Urothelium cell line (cell line): ENCODE data around the gene VSIG10L2.
"Not testable (repeated sequence)": the region's sequence is repeated elsewhere in the genome, so short reads cannot be mapped to it uniquely, and the experiment has no call there.

Experiments used
- DNase-seq: peaks from one replicate; pipeline ENCODE4 v3.0.0; 2011; ENCODE audit warnings: low spot score, mixed read lengths
- FAIRE-seq: peaks from 2 replicates; lab custom pipeline; 2011; peaks lifted over from hg19 to GRCh38; lab: Jason Lieb, UNC

VSIG10L2 gene

DNA sequence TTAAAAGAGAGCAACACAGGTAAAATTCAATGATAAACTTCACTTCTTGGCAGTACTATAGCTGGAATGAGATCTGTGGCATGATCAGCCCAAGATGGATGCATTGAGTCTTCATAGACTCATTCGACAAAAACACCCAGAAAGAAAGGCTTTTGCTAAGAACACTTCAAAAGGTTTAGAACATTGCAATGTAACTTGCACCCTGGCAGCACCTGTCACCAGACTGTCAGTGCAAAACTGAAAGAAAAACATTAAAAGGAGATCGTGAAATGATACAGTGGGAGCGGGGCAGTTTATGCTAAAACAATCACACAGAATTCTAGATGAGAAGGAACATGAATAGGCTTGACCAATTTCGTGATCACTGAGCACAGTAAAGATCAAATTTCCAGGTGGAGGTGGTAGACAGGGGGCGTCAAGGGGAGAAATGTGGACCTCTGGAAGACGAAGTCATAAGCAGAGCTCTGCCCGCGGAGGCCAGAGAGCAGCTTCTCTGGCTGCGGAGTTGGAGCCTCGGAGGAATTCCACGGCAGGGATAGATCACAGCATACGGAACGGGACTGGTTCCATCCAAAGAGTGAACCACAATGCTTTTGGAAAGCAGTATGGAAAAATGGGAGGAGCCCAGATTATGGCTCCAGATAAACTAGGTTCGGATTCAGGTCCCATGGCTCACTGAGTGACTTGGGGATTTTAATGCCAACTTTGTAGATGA, 11.9 kb downstream of the VSIG10L2 start:
- no peak for FAIRE-seq
- no peak for DNase-seq

DNA sequence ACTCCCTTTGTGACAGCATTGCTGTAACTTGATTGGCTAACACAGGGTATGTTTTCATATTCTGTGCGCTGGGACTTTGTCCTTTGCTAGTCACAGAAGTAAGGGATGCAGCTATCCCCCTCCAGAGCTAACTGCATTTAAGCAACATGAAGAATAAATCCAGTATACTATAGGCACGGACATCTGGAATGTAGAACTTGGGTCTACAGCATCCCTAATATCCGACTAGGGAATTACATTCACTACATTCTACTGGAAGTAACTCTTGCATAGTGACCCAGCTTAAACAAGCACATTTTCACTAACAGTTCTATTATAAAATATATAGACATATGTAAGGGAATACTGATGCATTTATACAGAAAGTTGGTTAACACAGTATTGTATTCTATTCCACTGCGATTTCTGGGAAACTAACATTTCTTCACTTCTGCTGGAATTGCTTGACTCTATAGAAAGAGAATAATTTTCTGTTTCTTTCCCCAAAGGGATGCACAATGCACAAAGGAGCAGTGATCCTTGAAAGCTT, 13.1 kb downstream of the VSIG10L2 start:
- no peak for DNase-seq
- FAIRE-seq = no peak

DNA sequence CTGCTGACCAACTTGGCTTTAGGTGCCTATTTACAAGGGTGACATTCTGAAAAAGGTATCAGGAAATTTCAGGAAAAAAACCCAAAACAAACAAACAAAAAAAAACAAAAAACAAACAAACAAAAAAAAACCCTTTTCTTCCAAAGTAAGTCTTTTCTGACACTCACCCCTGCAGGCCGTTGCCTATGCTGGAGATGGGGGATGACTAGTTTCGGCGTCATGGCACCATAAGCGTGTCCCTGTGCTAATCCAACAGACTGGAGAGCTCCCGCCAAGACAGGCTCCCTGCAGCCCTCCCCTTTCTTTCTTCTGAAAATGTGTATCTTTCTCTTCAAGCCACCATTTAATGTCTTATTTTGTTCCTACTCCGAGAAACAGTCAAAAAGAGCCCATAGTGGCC, 13.7 kb downstream of the VSIG10L2 start:
- DNase-seq (no peak), FAIRE-seq (no peak)

DNA sequence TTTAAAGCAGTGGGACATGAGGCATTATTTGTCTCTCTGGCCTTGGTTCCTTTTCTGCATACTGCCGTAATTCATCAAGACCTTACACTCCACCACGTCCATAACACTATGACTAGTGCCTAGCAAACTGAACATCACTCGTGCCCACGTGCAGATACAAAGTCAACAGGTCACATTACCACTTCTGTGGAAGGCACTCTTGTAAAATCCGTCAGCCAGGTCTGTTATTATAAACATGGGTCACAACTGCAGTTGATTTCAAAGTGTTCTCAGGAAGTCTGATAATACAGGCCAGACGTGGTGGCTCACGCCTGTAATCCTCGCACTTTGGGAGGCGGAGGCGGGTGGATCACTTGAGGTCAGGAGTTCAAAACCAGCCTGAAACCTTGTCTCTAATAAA, 14.1 kb downstream of the VSIG10L2 start:
- DNase-seq = no peak
- FAIRE-seq = no peak

DNA sequence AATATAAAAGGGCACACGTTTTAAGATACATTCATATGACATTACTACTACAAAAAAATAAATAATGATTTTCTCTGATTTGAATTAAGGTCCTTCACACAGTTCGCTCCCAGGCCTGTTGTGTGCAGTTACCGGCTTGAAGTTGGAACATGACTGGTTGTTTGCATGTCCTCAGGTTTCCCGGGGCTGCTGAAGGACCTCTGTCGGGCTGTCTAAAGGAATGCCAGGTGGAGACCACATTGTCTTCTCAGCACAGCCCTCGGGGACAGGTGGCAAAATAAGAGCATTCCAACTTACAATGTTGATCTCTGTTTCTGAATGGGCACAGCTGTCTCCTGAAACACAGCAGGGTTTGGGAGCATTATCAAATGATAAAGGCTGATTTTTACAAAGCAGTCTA, 14.9 kb downstream of the VSIG10L2 start:
- FAIRE-seq = no peak
- DNase-seq = no peak

DNA sequence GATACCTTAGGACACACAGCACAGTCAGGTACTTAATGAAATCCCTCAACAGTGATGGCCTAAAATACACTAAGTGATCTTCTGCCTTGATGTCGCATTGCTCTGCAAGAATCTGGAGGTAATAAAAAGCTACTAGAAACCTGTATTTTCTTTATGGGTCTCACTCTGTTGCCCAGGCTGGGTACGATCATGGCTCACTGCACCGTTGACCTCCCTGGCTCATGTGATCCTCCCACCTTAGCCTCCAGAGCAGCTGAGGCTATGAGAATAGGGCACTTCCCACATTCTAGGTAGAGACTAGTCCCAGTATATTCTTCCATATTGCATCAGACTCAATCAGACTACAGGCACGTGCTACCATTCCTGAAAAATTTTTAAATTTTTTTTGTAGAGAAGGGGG, 21.7 kb downstream of the VSIG10L2 start:
- FAIRE-seq (no peak), DNase-seq (no peak)

DNA sequence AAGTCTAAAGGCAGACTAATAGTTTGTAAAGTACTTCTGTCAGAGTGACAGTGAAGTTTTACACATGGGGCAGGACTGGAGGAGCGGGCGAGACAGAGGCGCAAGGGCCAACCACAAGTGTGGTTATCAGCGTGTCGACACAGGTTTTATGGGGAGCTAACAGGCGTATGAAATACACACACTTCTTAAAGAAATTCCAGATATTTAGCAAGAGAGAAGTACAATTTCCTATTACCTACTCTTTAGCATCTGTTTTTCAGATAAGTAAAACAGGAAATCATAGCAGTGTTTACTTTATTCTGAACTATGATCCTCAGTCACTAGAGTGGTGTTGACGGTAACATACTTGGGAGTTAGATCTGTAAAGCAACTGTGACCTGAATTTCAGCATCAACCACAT, 22.5 kb downstream of the VSIG10L2 start:
- no peak for DNase-seq
- FAIRE-seq = no peak

DNA sequence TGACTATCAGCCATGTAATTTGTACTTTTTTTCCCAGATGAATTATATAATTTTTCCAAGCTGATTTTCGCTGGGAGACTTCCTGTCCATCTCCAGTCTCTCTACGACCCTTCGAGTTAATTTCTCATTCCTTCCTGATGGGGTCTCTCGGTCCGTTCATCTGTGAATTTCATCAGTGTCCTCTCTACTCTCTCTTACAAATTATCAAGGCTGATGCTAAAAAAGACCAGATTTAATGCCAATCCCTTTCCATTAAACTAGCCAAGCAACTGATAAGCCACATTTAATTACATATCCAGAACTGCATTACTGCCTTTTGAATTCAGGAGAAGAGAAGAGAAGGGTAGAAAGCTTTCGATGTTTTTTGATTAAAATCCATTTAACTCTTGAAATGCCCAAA, 25.8 kb downstream of the VSIG10L2 start:
- DNase-seq (no peak), FAIRE-seq (no peak)

DNA sequence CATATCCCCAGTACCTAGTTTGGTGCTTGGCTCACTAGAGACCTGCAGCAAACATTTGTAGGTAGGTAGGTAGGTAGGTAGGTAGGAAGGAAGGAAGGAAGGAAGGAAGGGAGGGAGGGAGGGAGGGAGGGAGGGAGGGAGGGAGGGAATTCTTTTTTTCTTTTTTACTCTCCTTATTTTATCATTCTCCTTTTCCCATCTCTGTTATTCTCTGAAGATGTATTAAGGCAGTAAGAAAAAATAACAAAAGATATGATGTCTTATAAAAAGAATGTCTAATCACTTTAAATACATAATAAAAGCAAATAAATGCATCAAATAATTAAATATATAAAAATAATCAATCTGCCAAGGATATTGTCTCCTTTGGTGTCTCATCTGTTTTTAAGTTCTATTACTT, 28.4 kb downstream of the VSIG10L2 start:
- no peak for FAIRE-seq
- DNase-seq = no peak

DNA sequence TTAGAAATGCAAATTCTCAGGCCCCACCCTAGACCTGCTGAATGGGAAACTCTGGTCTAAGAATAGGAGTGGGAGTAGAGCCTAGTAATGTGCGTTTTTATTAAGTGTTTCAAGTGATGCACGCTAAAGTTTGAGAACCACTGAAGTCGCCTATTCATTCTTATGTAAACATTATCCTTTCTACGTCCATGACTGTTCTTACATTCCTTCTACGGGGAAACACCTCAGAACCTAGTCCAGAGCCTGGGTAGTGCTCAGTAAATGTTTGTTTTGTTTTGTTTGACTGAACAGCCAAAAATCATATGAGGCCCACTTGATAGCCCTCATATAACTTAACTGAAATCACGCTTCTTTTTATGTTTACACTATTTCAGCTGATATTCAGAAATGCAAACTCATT, 29.8 kb downstream of the VSIG10L2 start:
- FAIRE-seq = no peak

DNA sequence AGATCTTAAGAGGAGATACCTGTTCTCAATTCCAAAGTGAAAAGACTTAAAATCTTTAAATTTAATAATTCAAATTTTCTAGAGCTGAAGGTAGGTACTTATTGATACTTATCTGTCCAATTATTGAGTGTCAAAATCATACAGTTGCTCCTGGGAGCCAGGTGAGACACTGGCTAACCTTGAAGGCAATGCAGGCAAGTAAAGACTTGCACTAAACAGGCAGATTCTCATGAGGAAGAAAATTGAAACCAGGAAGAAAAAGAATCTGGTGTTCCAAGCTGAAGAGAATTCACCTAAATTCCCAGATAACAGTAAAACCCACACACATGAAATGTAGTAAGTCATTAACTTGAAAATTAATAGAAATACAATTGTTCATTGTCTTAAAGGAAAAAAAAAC, 30.3 kb downstream of the VSIG10L2 start:
- FAIRE-seq (no peak), DNase-seq (no peak)

More for the DNA sequence above, 29.8 kb downstream of the VSIG10L2 start:
- no peak for DNase-seq

DNA sequence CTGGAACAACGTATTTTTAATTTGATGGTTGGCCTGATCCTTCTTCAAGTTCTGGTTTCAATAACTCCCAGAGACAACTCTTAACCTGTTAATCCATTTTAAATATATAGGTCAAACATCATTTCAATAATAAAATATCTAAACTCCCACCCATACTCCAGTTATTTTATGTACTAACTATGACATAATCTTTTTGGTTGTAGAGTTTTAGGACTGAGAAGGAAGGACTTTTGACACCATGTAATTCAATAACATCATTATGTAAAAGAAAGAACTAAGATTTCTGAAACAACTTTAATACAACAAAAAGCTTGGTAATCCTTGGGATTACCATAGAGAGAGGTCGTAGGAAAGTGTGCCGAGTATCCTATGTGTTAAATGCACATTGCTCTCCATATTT, 31.5 kb downstream of the VSIG10L2 start:
- no peak for FAIRE-seq
- no peak for DNase-seq

DNA sequence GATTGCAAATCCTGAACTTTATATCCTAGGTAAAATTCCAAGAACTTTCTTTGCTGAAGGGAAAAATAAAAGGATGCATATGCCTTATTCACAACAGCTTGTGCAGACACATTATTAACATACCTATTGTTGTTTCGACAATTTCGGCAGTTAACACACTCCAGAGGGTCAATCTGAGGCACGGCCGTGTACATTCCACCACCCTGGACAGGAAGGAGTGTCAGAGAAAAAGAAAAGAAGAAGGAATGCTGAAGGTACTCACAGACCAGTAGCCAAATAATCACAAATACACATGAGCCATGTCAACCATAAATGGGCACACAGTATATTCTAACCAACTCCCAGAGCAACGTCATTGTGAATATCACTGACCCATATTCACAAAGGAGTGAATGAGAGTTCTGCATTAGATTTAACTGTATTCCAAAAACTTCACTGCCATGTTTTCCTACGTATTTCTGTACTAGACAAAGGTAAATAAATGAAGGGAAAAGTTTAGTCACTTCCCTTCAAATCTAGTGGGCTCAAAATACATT, 32.4 kb downstream of the VSIG10L2 start:
- DNase-seq (no peak), FAIRE-seq (no peak)

DNA sequence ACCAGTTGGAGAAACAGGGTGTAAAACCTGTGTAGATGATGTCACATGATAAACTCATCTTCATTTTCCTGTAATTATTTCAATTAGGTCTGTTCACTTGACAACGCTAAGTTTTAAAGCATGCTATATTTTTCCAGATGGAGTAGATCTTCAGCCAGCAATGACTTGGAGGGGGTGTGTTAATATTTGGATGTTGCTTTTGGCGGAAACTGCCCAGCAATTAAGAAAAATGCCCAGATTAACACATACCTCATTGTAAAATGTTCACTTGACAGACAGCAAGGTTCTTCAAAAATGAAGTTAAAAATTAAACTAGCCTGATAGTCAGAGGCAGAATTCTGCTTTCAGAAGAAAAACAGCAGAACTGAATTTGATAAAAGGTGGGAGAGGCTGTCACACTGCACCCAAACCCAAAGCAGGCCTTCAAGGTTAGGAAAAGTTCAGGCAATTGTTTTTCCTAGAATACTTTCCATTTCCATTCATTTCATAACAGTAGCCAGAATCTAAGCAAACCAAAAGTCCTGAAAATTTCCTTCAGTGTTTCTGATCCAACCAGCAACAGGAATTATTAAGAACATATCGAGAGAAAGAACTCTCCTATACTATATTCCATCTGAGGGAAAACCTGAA, 33.0 kb downstream of the VSIG10L2 start:
- no peak for FAIRE-seq
- no peak for DNase-seq

DNA sequence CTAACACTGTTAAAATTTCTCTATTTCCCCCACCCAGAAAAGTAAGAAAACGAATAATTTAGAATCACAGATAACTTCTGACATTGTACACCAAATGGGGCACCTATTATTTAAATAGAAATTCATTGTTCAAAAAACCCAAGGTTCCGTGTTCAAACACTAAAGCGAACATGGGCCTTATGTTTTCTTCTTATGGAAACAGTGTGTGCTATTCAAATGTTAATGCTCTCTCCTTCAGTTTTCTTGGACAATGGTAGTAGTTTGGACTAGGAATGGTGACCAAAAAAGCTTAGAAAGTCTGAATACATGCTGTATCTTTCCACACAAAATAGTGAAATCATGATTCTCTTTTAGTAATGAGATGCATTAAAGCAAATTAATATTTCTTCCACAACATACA, 33.7 kb downstream of the VSIG10L2 start:
- DNase-seq = no peak
- FAIRE-seq = no peak

DNA sequence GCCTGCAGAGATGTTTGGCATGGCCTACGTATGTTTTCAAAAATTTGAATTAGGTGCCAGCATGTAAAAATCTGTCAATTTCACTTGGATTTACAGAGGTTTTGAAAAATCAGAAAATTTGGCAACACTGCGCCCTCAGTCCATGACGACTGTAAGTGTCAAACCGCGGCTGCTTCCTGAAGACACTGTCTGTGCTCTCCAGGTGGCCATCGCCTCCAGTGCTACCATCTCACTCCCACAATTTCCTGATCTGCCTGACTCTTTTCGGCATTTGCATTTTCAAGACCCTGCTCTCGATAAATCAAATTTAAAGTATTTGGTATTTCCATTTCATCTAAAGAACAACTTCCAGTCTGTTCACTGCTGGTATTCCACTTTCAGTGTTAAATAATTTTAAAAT, 34.6 kb downstream of the VSIG10L2 start:
- FAIRE-seq (no peak), DNase-seq (no peak)

DNA sequence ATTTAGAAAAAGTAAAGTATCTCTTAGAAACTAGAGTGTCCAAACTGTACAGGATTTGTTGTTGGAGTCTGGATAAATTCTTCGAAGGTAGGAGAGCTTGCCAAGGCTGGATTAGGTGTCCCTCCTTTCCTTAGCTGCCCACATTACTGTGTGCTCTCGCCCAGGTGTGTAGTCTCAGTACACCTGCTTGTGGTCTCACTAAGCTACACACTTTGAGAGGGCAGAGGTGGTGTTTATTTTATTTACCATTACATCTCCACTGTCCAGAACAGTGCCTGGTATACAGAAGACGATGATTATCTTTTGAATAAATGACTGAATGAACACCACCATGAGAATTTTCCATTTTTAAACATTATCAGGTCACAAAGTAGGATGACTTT, 36.5 kb downstream of the VSIG10L2 start:
- DNase-seq = no peak
- no peak for FAIRE-seq

DNA sequence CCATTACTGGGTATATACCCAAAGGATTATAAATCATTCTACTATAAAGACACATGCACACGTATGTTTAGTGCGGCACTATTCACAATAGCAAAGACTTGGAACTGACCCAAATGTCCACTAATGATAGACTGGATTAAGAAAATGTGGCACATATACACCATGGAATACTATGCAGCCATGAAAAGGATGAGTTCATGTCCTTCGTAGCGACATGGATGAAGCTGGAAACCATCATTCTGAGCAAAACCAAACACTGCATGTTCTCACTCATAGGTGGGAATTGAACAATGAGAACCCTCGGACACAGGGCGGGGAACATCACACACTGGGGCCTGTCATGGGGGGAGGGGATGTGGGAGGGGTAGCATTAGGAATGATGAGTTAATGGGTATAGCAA, 40.1 kb downstream of the VSIG10L2 start:
- not testable (repeated sequence) for FAIRE-seq, DNase-seq

DNA sequence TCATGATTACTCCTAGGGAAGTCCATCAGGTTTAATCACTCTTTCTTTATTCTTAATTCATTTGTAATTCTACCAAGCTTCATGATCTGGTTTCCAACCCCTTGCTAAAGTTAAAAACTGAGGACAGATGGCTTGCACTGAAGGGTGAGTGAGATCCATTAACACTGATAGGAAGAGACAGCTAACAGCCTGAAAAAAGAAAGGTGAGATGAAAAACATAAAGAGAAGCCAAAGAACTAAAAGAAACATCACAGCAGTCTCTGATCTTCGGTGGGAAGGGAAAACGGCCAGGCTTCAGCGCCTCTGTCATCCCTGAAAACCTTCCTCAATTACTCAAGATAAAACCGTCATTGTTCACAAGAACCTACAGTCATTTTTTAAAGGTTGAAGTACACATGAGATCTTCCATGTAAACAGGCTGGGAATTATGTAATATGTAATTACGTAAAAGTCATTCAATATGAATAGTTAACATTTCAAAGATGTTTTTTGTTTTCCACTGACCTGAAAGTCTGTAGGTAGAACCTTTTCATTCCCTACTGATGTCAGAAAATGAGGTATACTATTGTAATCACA, 41.3 kb downstream of the VSIG10L2 start:
- DNase-seq = no peak
- no peak for FAIRE-seq

DNA sequence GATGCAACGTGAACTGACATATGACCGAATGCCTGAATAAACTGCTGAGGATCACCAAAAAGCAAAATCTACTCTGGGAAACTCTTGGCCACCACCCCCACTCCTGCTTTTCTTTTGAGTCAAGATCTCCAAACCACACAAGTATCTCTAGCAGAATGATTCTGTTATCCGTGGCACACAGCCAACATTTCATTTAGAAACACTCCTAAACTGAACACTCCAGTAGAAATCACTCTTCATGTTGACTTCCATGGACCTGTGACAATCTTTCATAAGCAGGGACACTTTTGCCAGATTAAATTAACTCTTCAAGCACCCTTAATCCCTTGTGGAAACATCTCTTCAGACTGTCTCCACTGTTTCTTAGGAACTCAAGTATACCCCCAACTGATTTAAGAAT, 44.4 kb downstream of the VSIG10L2 start:
- no peak for DNase-seq
- FAIRE-seq = no peak

DNA sequence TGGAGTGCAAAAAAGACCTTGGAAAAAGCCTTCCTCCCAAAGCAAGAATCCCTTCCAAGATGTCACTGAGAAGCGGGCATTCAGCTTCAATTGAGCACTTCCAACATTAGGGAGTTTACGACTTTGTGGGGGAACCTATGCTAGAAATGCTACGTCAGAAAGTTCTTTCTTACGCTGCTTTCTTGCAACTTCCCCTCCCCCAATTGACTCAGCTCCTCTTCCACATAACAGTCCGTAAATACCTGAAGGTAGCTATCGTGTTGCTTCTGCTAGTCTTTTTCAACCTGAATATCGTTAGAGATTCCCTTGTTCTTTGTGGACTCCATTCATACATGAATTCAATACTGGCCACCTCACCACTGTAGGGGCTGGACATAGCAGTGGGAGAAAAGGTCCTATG, 47.0 kb downstream of the VSIG10L2 start:
- DNase-seq (no peak), FAIRE-seq (no peak)

DNA sequence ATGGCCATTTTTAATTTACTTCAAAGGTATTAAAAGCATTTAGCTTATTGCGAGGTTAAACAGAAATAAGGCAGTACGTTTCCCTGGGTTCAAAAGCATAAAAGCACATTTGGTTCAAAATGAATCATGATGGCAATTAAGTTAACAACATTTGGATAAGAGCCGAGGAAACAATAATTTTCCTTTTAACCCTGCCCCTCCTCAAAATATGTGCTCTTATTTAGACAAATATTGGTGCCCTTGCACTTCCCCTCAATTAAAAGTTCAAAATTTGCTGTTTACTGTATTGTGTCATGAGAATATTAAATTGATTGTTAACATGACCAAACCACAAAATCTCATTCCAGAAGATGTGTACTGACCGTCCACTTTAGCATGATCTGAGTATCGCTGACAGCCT, 48.7 kb downstream of the VSIG10L2 start:
- DNase-seq = no peak
- no peak for FAIRE-seq
